Jurkat, Clone E6-1 (cell line): ENCODE data around the gene INPP5A.
"Not testable (repeated sequence)": the region's sequence is repeated elsewhere in the genome, so short reads cannot be mapped to it uniquely, and the experiment has no call there.

ENCODE experiments used
- DNase-seq: peaks from one replicate; pipeline ENCODE4 v3.0.0-alpha.2; 2011; ENCODE audit warnings: low read depth, low spot score
- H3K4me3 ChIP-seq: 2 replicates; pipeline ENCODE4 v1.5.1; 2011; ENCODE audit warnings: mild to moderate bottlenecking, low read length, control low read depth, moderate library complexity

INPP5A gene

GRCh38 chr10:132726194-132726593 lies 188.6 kb downstream of the INPP5A start:
- DNase-seq, result no peak
- H3K4me3 ChIP-seq, result no peak overlapping the region

- no peak overlapping the region for H3K4me3 ChIP-seq
- no peak for DNase-seq
Measured at GRCh38 chr10:132726951-132727350, 189.4 kb downstream of the INPP5A start.

- H3K4me3 ChIP-seq, result no peak overlapping the region
- no peak for DNase-seq
Measured at GRCh38 chr10:132727411-132727810, 189.8 kb downstream of the INPP5A start.

GRCh38 chr10:132728321-132728720 lies 190.7 kb downstream of the INPP5A start:
- DNase-seq, result no peak
- H3K4me3 ChIP-seq, result no peak overlapping the region

GRCh38 chr10:132728741-132729140 lies 191.2 kb downstream of the INPP5A start:
- H3K4me3 ChIP-seq, result no peak overlapping the region
- no peak for DNase-seq

- H3K4me3 ChIP-seq, result no peak overlapping the region
- DNase-seq, result no peak
Measured at GRCh38 chr10:132729810-132730572, 192.4 kb downstream of the INPP5A start.

GRCh38 chr10:132730573-132730953 lies 193.0 kb downstream of the INPP5A start:
- no peak for DNase-seq
- no peak overlapping the region for H3K4me3 ChIP-seq

- no peak for DNase-seq
- H3K4me3 ChIP-seq, result no peak overlapping the region
Measured at GRCh38 chr10:132732518-132732917, 194.9 kb downstream of the INPP5A start.

- H3K4me3 ChIP-seq, result no peak overlapping the region
- no peak for DNase-seq
Measured at GRCh38 chr10:132733926-132734325, 196.3 kb downstream of the INPP5A start.

- H3K4me3 ChIP-seq, result no peak overlapping the region
- no peak for DNase-seq
Measured at GRCh38 chr10:132735341-132735775, 197.8 kb downstream of the INPP5A start.

- peak; percentile 77 for DNase-seq
Measured at GRCh38 chr10:132735923-132736391, 198.4 kb downstream of the INPP5A start.

GRCh38 chr10:132737390-132738048 lies 199.9 kb downstream of the INPP5A start:
- H3K4me3 ChIP-seq, result no peak overlapping the region
- DNase-seq, result no peak

More at GRCh38 chr10:132735923-132736391, 198.4 kb downstream of the INPP5A start:
- no peak overlapping the region for H3K4me3 ChIP-seq

GRCh38 chr10:132738454-132739224 lies 201.1 kb downstream of the INPP5A start:
- no peak overlapping the region for H3K4me3 ChIP-seq
- no peak for DNase-seq

- H3K4me3 ChIP-seq, result no peak overlapping the region
- DNase-seq, result no peak
Measured at GRCh38 chr10:132739225-132739613, 201.6 kb downstream of the INPP5A start.

- no peak for DNase-seq
- no peak overlapping the region for H3K4me3 ChIP-seq
Measured at GRCh38 chr10:132740588-132740987, 203.0 kb downstream of the INPP5A start.

GRCh38 chr10:132742167-132742836 lies 204.7 kb downstream of the INPP5A start:
- no peak for DNase-seq
- H3K4me3 ChIP-seq, result no peak overlapping the region

GRCh38 chr10:132742837-132743194 lies 205.2 kb downstream of the INPP5A start:
- no peak overlapping the region for H3K4me3 ChIP-seq
- no peak for DNase-seq

GRCh38 chr10:132743196-132743924 lies 205.8 kb downstream of the INPP5A start:
- not testable (repeated sequence) for H3K4me3 ChIP-seq, DNase-seq
